Measurements from ENCODE around the gene ANKS3. TPM values are rescaled to one million over a fixed set of nuclear protein-coding genes. Genes with fewer than 3 reads are reported as not detected.

ANKS3 gene
- total RNA-seq, 1 donor from 2014 or later = 43.5 TPM

- H3K9me3 Mint-ChIP-seq (ENCODE audit: unreplicated experiment) = peaks cover 2% of the 10 kb centered on the region
Observed at GRCh38 chr16:4755687-4756086, 21.6 kb upstream of the ANKS3 start.

GRCh38 chr16:4754865-4755264, 20.8 kb upstream of the ANKS3 start:
- DNase-seq = no peak
- H3K36me3 Mint-ChIP-seq (ENCODE audit: unreplicated experiment) = peaks cover 6% of the 10 kb centered on the region
- peaks cover 3% of the 10 kb centered on the region for H3K27me3 Mint-ChIP-seq (ENCODE audit: unreplicated experiment)
- H3K4me1 Mint-ChIP-seq (ENCODE audit: low read depth, unreplicated experiment) = no peaks in the 10 kb centered on the region
- peaks cover 2% of the 10 kb centered on the region for H3K9me3 Mint-ChIP-seq (ENCODE audit: unreplicated experiment)
- no peak overlapping the region for H3K4me3 Mint-ChIP-seq (ENCODE audit: unreplicated experiment)
- no peak for TF ChIP-seq CTCF (IDR thresholded peaks at IDR 0.05; ENCODE audit: partially characterized antibody, unreplicated experiment)
- no peak overlapping the region for H3K27ac Mint-ChIP-seq (ENCODE audit: unreplicated experiment)

More at GRCh38 chr16:4755687-4756086, 21.6 kb upstream of the ANKS3 start:
- H3K4me1 Mint-ChIP-seq (ENCODE audit: low read depth, unreplicated experiment) = no peaks in the 10 kb centered on the region
- peaks cover 3% of the 10 kb centered on the region for H3K27me3 Mint-ChIP-seq (ENCODE audit: unreplicated experiment)
- no peak overlapping the region for H3K27ac Mint-ChIP-seq (ENCODE audit: unreplicated experiment)
- no peak for DNase-seq
- peaks cover 6% of the 10 kb centered on the region for H3K36me3 Mint-ChIP-seq (ENCODE audit: unreplicated experiment)
- no peak overlapping the region for H3K4me3 Mint-ChIP-seq (ENCODE audit: unreplicated experiment)
- no peak for TF ChIP-seq CTCF (IDR thresholded peaks at IDR 0.05; ENCODE audit: partially characterized antibody, unreplicated experiment)

DNA sequence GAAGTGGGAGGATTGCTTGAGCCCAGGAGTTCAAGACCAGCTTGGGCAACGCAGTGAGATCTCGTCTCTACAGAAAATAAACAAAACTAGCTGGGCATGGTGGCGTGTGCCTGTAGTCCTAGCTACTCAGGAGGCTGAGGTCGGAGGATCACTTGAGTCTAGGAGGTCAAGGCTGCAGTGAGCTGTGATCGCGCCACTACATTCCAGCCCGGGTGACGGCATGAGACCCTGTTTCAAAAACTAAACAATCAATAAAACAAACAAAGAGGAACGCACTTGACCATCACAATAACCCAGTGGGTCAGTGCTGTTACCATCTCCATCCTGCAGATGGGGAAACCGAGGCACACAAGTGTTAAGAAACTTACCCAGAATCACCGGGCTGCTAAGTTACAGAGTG, 19.2 kb upstream of the ANKS3 start:
- H3K4me1 Mint-ChIP-seq (ENCODE audit: low read depth, unreplicated experiment) = peaks cover 5% of the 10 kb centered on the region
- no peak overlapping the region for H3K27ac Mint-ChIP-seq (ENCODE audit: unreplicated experiment)
- peaks cover 1% of the 10 kb centered on the region for H3K9me3 Mint-ChIP-seq (ENCODE audit: unreplicated experiment)
- no peak for TF ChIP-seq CTCF (IDR thresholded peaks at IDR 0.05; ENCODE audit: partially characterized antibody, unreplicated experiment)
- peaks cover 2% of the 10 kb centered on the region for H3K27me3 Mint-ChIP-seq (ENCODE audit: unreplicated experiment)
- H3K36me3 Mint-ChIP-seq (ENCODE audit: unreplicated experiment) = peaks cover 6% of the 10 kb centered on the region
- no peak for DNase-seq
- no peak overlapping the region for H3K4me3 Mint-ChIP-seq (ENCODE audit: unreplicated experiment)

DNA sequence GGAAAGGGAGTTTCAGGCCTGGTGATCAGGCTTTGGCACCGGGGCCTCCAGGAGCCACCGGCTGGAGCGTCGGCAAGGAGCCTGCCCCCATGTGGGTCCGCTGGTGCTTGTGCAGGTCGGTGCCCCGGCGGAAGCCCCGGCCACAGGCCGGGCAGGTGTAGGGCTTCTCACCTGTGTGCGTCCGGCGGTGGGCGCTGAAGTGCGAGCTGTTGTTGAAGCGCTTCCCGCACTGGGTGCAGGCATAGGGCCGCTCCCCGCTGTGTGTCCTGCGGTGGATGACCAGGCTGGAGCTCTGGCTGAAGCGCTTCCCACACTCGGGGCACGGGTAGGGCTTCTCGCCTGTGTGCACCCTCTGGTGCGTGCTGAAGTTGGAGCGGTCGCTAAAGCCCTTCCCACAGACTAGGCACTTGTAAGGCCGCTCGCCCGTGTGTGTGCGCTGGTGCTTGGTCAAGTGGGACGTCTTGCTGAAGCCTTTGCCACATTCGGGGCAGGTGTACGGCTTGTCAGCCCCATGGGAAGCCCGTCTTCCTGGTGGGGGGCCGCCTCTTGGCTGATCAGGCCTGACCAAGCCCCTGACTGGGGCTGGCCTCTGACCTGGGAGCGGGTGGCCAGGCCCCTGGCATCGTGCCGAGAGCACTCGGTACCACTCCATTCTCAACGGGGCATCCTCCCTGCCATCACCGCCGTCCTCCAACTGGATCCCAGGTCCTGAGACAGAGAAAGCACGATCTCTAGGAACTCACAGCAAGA, 18.5 kb upstream of the ANKS3 start:
- H3K27ac Mint-ChIP-seq (ENCODE audit: unreplicated experiment) = no peak overlapping the region
- peaks cover 6% of the 10 kb centered on the region for H3K36me3 Mint-ChIP-seq (ENCODE audit: unreplicated experiment)
- H3K27me3 Mint-ChIP-seq (ENCODE audit: unreplicated experiment) = peaks cover 2% of the 10 kb centered on the region
- DNase-seq = no peak
- peaks cover 1% of the 10 kb centered on the region for H3K9me3 Mint-ChIP-seq (ENCODE audit: unreplicated experiment)
- no peak overlapping the region for H3K4me3 Mint-ChIP-seq (ENCODE audit: unreplicated experiment)
- TF ChIP-seq CTCF (IDR thresholded peaks at IDR 0.05; ENCODE audit: partially characterized antibody, unreplicated experiment) = no peak
- H3K4me1 Mint-ChIP-seq (ENCODE audit: low read depth, unreplicated experiment) = peaks cover 10% of the 10 kb centered on the region

DNA sequence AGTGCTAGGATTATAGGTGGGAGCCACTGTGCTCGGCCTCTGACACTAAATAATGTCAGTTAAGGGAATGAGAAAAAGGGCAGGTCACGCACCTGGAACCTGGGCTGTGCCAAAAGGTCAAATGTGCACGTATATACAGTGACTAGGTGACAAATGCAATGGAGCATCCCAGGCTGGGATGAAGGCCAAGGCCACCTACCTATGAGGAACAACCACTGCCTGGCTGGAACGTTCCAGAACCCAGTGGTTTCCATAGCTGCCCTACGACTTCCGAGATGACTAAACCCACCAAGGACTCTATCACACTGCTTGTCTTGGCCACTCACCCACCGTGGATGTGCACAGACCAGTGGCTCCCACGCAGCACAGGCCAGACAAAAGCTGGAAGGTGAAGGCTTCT, 16.8 kb upstream of the ANKS3 start:
- H3K27ac Mint-ChIP-seq (ENCODE audit: unreplicated experiment) = no peak overlapping the region
- TF ChIP-seq CTCF (IDR thresholded peaks at IDR 0.05; ENCODE audit: partially characterized antibody, unreplicated experiment) = no peak
- no peak for DNase-seq
- peaks cover 6% of the 10 kb centered on the region for H3K36me3 Mint-ChIP-seq (ENCODE audit: unreplicated experiment)
- H3K4me1 Mint-ChIP-seq (ENCODE audit: low read depth, unreplicated experiment) = peaks cover 18% of the 10 kb centered on the region
- H3K9me3 Mint-ChIP-seq (ENCODE audit: unreplicated experiment) = peaks cover 4% of the 10 kb centered on the region
- H3K4me3 Mint-ChIP-seq (ENCODE audit: unreplicated experiment) = no peak overlapping the region
- peaks cover 2% of the 10 kb centered on the region for H3K27me3 Mint-ChIP-seq (ENCODE audit: unreplicated experiment)
